Measurements from ENCODE around the gene WIPF3. TPM values are rescaled to one million over a fixed set of nuclear protein-coding genes. Genes with fewer than 3 reads are reported as not detected.

The WIPF3 gene
- polyA plus RNA-seq, 1 donor = 21.9 TPM

GRCh38 chr7:29900745-29901144 lies 94.4 kb downstream of the WIPF3 start:
- Histone ChIP-seq H3K4me3 (ENCODE audit: low read length) (no peak overlapping the region), H3K27ac (ENCODE audit: low read length) (no peak overlapping the region), H3K4me1 (ENCODE audit: control insufficient read depth, insufficient read depth, low read length) (no peaks in the 10 kb centered on the region), H3K27me3 (ENCODE audit: control insufficient read depth, insufficient read depth, low read length) (no peaks in the 10 kb centered on the region), H3K9me3 (ENCODE audit: control insufficient read depth, low read depth, low read length) (peaks cover 4% of the 10 kb centered on the region), H3K36me3 (ENCODE audit: control insufficient read depth, insufficient read depth, low read length) (peaks cover 23% of the 10 kb centered on the region)
- DNase-seq = peak in 1 of 2 donors; percentile 40
- no CpG with 5 or more reads among the region's 1 CpG for WGBS (ENCODE audit: insufficient coverage, low lambda C conversion rate)

GRCh38 chr7:29906200-29907022 lies 100.1 kb downstream of the WIPF3 start:
- no peaks in the 10 kb centered on the region for H3K27me3 ChIP-seq (ENCODE audit: control insufficient read depth, insufficient read depth, low read length)
- peaks cover 19% of the 10 kb centered on the region for H3K9me3 ChIP-seq (ENCODE audit: control insufficient read depth, low read depth, low read length)
- H3K27ac ChIP-seq (ENCODE audit: low read length) = no peak overlapping the region
- H3K4me3 ChIP-seq (ENCODE audit: low read length) = no peak overlapping the region
- WGBS (ENCODE audit: insufficient coverage, low lambda C conversion rate) = 100% methylated on average over 3 of the region's 3 CpGs
- peaks cover 23% of the 10 kb centered on the region for H3K36me3 ChIP-seq (ENCODE audit: control insufficient read depth, insufficient read depth, low read length)
- H3K4me1 ChIP-seq (ENCODE audit: control insufficient read depth, insufficient read depth, low read length) = no peaks in the 10 kb centered on the region
- no peak for DNase-seq

- H3K4me1 ChIP-seq (ENCODE audit: control insufficient read depth, insufficient read depth, low read length) = no peaks in the 10 kb centered on the region
- DNase-seq = no peak
- no peaks in the 10 kb centered on the region for H3K36me3 ChIP-seq (ENCODE audit: control insufficient read depth, insufficient read depth, low read length)
- no CpG with 5 or more reads among the region's 4 CpGs for WGBS (ENCODE audit: insufficient coverage, low lambda C conversion rate)
- no peaks in the 10 kb centered on the region for H3K9me3 ChIP-seq (ENCODE audit: control insufficient read depth, low read depth, low read length)
- no peak overlapping the region for H3K27ac ChIP-seq (ENCODE audit: low read length)
- no peaks in the 10 kb centered on the region for H3K27me3 ChIP-seq (ENCODE audit: control insufficient read depth, insufficient read depth, low read length)
- H3K4me3 ChIP-seq (ENCODE audit: low read length) = no peak overlapping the region
Observed at GRCh38 chr7:29914180-29914579, 107.9 kb downstream of the WIPF3 start.

GRCh38 chr7:29915481-29916215 lies 109.3 kb downstream of the WIPF3 start:
- H3K27me3 ChIP-seq (ENCODE audit: control insufficient read depth, insufficient read depth, low read length) = no peaks in the 10 kb centered on the region
- WGBS (ENCODE audit: insufficient coverage, low lambda C conversion rate) = no CpG with 5 or more reads among the region's 7 CpGs
- peaks cover 3% of the 10 kb centered on the region for H3K36me3 ChIP-seq (ENCODE audit: control insufficient read depth, insufficient read depth, low read length)
- H3K4me1 ChIP-seq (ENCODE audit: control insufficient read depth, insufficient read depth, low read length) = no peaks in the 10 kb centered on the region
- H3K9me3 ChIP-seq (ENCODE audit: control insufficient read depth, low read depth, low read length) = no peaks in the 10 kb centered on the region
- no peak for DNase-seq
- H3K4me3 ChIP-seq (ENCODE audit: low read length) = no peak overlapping the region
- no peak overlapping the region for H3K27ac ChIP-seq (ENCODE audit: low read length)

- Histone ChIP-seq H3K4me3 (ENCODE audit: low read length) (no peak overlapping the region), H3K9me3 (ENCODE audit: control insufficient read depth, low read depth, low read length) (no peaks in the 10 kb centered on the region), H3K27ac (ENCODE audit: low read length) (no peak overlapping the region), H3K4me1 (ENCODE audit: control insufficient read depth, insufficient read depth, low read length) (no peaks in the 10 kb centered on the region), H3K27me3 (ENCODE audit: control insufficient read depth, insufficient read depth, low read length) (no peaks in the 10 kb centered on the region), H3K36me3 (ENCODE audit: control insufficient read depth, insufficient read depth, low read length) (peaks cover 3% of the 10 kb centered on the region)
- no peak for DNase-seq
- 80% methylated on average over 1 of the region's 4 CpGs for WGBS (ENCODE audit: insufficient coverage, low lambda C conversion rate)
Observed at GRCh38 chr7:29917641-29918040, 111.3 kb downstream of the WIPF3 start.

- 100% methylated on average over 2 of the region's 4 CpGs for WGBS (ENCODE audit: insufficient coverage, low lambda C conversion rate)
- Histone ChIP-seq H3K4me3 (ENCODE audit: low read length) (no peak overlapping the region), H3K27ac (ENCODE audit: low read length) (no peak overlapping the region)
Observed at GRCh38 chr7:29918850-29919249, 112.5 kb downstream of the WIPF3 start.

GRCh38 chr7:29919790-29920189 lies 113.5 kb downstream of the WIPF3 start:
- Histone ChIP-seq H3K4me3 (ENCODE audit: low read length) (no peak overlapping the region), H3K27me3 (ENCODE audit: control insufficient read depth, insufficient read depth, low read length) (no peaks in the 10 kb centered on the region)

More at GRCh38 chr7:29918850-29919249, 112.5 kb downstream of the WIPF3 start:
- Histone ChIP-seq H3K36me3 (ENCODE audit: control insufficient read depth, insufficient read depth, low read length) (peaks cover 10% of the 10 kb centered on the region), H3K27me3 (ENCODE audit: control insufficient read depth, insufficient read depth, low read length) (no peaks in the 10 kb centered on the region), H3K4me1 (ENCODE audit: control insufficient read depth, insufficient read depth, low read length) (no peaks in the 10 kb centered on the region), H3K9me3 (ENCODE audit: control insufficient read depth, low read depth, low read length) (no peaks in the 10 kb centered on the region)
- DNase-seq = no peak

GRCh38 chr7:29920491-29920890 lies 114.2 kb downstream of the WIPF3 start:
- no peaks in the 10 kb centered on the region for H3K9me3 ChIP-seq (ENCODE audit: control insufficient read depth, low read depth, low read length)
- no peak overlapping the region for H3K27ac ChIP-seq (ENCODE audit: low read length)
- no CpG with 5 or more reads among the region's 5 CpGs for WGBS (ENCODE audit: insufficient coverage, low lambda C conversion rate)
- no peaks in the 10 kb centered on the region for H3K27me3 ChIP-seq (ENCODE audit: control insufficient read depth, insufficient read depth, low read length)
- peak in 1 of 2 donors; percentile 11 for DNase-seq
- no peak overlapping the region for H3K4me3 ChIP-seq (ENCODE audit: low read length)
- H3K4me1 ChIP-seq (ENCODE audit: control insufficient read depth, insufficient read depth, low read length) = no peaks in the 10 kb centered on the region
- H3K36me3 ChIP-seq (ENCODE audit: control insufficient read depth, insufficient read depth, low read length) = peaks cover 10% of the 10 kb centered on the region

More at GRCh38 chr7:29919790-29920189, 113.5 kb downstream of the WIPF3 start:
- no peak for DNase-seq
- Histone ChIP-seq H3K36me3 (ENCODE audit: control insufficient read depth, insufficient read depth, low read length) (peaks cover 10% of the 10 kb centered on the region), H3K9me3 (ENCODE audit: control insufficient read depth, low read depth, low read length) (no peaks in the 10 kb centered on the region), H3K4me1 (ENCODE audit: control insufficient read depth, insufficient read depth, low read length) (no peaks in the 10 kb centered on the region), H3K27ac (ENCODE audit: low read length) (no peak overlapping the region)
- WGBS (ENCODE audit: insufficient coverage, low lambda C conversion rate) = no CpG with 5 or more reads among the region's 5 CpGs

- Histone ChIP-seq H3K27me3 (ENCODE audit: control insufficient read depth, insufficient read depth, low read length) (no peaks in the 10 kb centered on the region), H3K36me3 (ENCODE audit: control insufficient read depth, insufficient read depth, low read length) (peaks cover 13% of the 10 kb centered on the region), H3K4me3 (ENCODE audit: low read length) (no peak overlapping the region), H3K4me1 (ENCODE audit: control insufficient read depth, insufficient read depth, low read length) (no peaks in the 10 kb centered on the region), H3K9me3 (ENCODE audit: control insufficient read depth, low read depth, low read length) (no peaks in the 10 kb centered on the region), H3K27ac (ENCODE audit: low read length) (no peak overlapping the region)
- DNase-seq = peak; percentile 37 to 46
- 100% methylated on average over 1 of the region's 4 CpGs for WGBS (ENCODE audit: insufficient coverage, low lambda C conversion rate)
Observed at GRCh38 chr7:29921404-29922010, 115.2 kb downstream of the WIPF3 start.

GRCh38 chr7:29922921-29923700 lies 116.8 kb downstream of the WIPF3 start:
- H3K9me3 ChIP-seq (ENCODE audit: control insufficient read depth, low read depth, low read length) = no peaks in the 10 kb centered on the region
- H3K4me1 ChIP-seq (ENCODE audit: control insufficient read depth, insufficient read depth, low read length) = no peaks in the 10 kb centered on the region
- H3K27ac ChIP-seq (ENCODE audit: low read length) = no peak overlapping the region
- WGBS (ENCODE audit: insufficient coverage, low lambda C conversion rate) = no CpG with 5 or more reads among the region's 7 CpGs
- DNase-seq = no peak
- H3K4me3 ChIP-seq (ENCODE audit: low read length) = no peak overlapping the region
- no peaks in the 10 kb centered on the region for H3K27me3 ChIP-seq (ENCODE audit: control insufficient read depth, insufficient read depth, low read length)
- H3K36me3 ChIP-seq (ENCODE audit: control insufficient read depth, insufficient read depth, low read length) = peaks cover 13% of the 10 kb centered on the region

Data from large intestine (tissue), 3 donors.